ENCODE results near the gene ELP2.
"Not testable (repeated sequence)": the region's sequence is repeated elsewhere in the genome, so short reads cannot be mapped to it uniquely, and the experiment has no call there.

The ELP2 gene

GRCh38 chr18:36191711-36192110 lies 62.0 kb downstream of the ELP2 start:
- no peak for DNase-seq

- DNase-seq = peak; percentile 20
These were observed 65.1 kb downstream of the ELP2 start for GRCh38 chr18:36194600-36195315.

DNA sequence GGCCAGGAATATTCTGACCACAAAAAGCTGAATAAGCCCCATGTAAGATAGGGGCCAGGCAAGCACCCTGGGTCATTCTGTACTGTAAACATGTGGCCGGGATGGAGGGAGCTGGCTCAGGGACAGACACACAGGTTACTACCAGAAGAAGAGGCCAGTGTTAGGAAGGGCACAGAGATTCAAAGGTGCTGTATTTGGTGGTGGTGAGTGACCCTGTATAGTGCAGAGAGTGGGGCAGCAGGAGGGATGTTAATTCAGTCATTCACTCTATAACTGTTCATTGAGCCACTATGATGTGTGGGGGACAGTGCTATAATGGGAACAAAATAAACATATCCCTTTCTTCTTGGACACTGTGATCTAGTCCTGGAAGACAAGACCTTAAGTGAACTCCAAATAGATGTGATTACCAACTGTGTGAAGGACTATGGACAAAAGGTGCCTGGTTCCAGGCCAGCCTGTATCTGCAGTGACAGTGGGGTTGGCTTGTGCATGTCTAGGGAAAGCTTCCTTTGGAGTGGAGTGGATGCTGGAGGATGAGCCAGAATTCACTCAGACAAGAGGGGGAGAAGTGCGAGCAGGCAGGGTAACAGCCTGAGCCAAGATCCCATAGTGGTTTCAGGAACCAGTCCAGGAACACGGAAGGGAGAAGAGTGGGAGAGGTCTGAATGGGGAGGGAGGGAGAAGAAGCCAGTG lies 65.9 kb downstream of the ELP2 start:
- peak; percentile 18 for DNase-seq

- DNase-seq = peak; percentile 18
These were observed 66.7 kb downstream of the ELP2 start for GRCh38 chr18:36196238-36196995.

- peak; percentile 10 for DNase-seq
These were observed 67.9 kb downstream of the ELP2 start for GRCh38 chr18:36197511-36198166.

DNA sequence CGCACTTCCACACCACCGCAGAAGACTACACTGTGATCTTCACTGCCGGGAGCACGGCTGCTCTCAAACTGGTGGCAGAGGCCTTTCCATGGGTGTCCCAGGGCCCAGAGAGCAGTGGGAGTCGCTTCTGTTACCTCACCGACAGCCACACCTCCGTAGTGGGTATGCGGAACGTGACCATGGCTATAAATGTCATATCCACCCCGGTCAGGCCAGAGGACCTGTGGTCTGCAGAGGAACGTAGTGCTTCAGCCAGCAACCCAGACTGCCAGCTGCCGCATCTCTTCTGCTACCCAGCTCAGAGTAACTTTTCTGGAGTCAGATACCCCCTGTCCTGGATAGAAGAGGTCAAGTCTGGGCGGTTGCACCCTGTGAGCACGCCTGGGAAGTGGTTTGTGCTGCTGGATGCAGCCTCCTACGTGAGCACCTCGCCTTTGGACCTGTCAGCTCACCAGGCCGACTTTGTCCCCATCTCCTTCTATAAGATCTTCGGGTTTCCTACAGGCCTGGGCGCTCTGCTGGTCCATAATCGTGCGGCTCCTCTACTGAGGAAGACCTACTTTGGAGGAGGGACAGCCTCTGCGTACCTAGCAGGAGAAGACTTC lies 70.1 kb downstream of the ELP2 start:
- peak; percentile 26 for DNase-seq

GRCh38 chr18:36200354-36200771 lies 70.7 kb downstream of the ELP2 start:
- DNase-seq = no peak

DNA sequence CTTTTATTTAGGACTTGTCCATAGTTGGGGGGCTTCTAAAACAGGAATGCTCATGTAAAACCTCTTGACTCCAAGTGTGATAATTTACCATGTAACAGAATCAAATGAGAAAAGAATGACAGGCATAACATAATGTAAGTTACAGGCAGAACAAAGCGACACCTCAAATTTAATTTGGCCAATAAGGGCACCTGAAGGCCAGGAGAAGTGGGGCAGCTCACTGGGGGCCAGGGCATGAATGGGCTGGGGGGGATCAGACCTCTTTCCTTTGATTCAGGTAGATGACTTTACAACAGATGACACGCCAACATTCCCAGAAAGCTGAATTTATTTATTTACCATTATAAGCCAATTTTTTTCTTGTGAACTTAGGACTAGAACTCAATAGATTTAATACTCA lies 72.1 kb downstream of the ELP2 start:
- no peak for DNase-seq

DNA sequence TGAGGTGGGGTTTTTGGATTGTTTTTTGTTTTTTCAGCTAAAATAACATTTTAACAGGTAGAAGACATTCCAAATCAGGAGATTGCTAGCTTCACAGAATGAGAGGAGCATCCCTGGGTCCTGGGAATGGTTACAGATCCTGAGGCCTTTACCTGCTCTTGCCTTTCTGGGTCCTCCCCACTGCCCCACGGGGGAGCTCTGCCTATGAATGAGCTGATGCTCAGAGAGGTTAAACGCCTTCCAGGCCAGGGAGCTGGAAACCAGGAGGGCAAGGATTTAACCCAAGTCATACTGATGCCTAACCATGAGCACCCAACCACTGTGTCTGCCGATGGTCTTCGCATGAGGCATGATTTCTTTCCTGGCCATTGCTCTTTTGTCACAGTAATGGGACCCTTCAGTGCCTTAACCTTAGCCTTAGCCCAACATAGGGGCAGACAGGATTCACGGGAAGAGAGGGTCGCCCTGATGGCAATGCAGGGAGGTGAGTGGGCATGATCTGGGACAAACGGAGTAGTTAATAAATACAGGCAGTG lies 73.7 kb downstream of the ELP2 start:
- DNase-seq = peak; percentile 10

- DNase-seq = peak; percentile 7
These were observed 75.5 kb downstream of the ELP2 start for GRCh38 chr18:36205166-36205565.

DNA sequence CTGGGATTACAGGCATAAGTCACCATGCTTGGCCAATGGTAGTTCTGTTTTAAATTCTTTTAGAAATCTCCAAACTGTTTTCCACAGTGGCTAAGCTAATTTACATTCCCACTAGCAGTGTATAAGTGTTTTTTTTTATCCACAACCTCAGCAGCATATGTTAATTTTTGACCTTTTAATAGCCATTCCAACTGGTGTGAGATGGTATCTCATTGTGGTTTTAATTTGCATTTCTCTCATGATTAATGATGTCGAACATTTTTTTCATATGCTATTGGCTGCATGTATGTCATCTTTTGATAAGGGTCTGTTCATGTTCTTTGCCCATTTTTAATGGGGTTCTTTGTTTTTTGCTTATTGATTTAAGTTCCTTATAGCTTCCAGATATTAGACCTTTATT lies 77.6 kb downstream of the ELP2 start:
- no peak for DNase-seq

- not testable (repeated sequence) for DNase-seq
These were observed 78.3 kb downstream of the ELP2 start for GRCh38 chr18:36207969-36208368.

- no peak for DNase-seq
These were observed 81.9 kb downstream of the ELP2 start for GRCh38 chr18:36211612-36212065.

DNA sequence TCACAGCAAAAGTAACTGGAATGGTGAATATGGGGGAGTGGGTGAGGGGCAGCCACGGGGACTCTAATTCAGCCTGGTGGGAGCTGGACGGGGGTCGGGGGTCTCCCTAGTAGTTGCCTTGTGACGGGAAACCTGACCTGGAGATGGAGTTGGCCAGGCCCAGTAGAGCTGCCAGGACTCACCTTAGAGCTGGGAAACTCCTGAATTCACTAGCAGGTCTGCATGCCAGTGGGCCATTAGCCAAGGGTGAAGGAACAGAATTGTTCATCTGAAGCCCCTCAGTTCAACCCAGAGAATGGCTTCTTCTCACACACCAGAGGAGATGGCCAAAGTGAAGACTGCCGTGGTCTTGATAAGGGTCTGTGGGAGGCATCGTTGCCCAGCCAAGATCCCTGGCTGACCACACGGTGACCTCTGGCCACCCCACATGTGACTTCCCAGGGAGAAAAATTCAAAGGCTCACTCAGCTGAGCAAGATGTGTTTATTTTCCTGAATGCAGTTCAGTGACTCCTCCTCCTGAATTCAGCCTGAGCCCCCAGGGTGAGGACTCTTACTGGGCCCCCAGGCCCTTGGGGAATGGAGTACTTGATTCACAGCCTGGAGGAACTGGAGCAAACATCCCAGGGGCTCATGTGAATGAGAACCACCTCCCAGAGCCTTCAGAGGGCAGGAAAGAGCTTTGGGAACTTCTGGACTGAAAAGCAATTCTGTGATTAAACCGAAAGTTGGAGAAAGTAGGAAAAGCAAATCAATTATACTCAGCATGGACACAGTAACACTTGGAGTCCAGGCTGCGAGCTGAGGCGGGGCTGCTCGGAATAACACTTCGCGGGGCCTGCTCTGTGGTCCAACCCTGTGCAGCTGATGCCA lies 82.8 kb downstream of the ELP2 start:
- no peak for DNase-seq

- no peak for DNase-seq
These were observed 85.1 kb downstream of the ELP2 start for GRCh38 chr18:36214811-36215210.

- DNase-seq = no peak
These were observed 85.9 kb downstream of the ELP2 start for GRCh38 chr18:36215577-36215976.

GRCh38 chr18:36217348-36217747 lies 87.6 kb downstream of the ELP2 start:
- no peak for DNase-seq

DNA sequence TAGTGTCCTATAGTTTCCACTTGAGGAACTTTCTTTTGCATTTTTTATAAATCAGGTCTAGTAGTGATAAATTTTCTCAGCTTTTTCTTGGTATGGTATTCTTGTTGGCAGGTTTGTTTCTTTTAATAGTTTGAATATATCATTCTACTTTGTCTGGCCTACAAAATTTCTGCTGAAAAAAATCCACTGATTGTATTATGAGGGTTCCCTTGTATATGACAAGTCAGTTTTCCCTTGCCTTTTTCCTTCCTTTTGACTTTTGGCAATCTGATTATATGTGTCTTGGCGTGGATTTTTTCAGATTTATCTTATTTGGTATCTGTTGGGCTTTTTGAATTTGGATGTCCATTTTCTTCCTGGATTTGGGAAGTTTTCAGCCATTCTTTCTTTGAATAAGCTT lies 99.5 kb downstream of the ELP2 start:
- no peak for DNase-seq

Data from activated CD8-positive, alpha-beta memory T cell treated with anti-CD3 and anti-CD28 coated beads, Interleukin-2, amount 50 U/mL, for 48 hours (primary cell).